Ovary (tissue), 9 donors: Measurements from ENCODE around the gene SETBP1. TPM values are rescaled to one million over a fixed set of nuclear protein-coding genes. Genes with fewer than 3 reads are reported as not detected.

ENCODE experiments used
- DNase-seq, 5 donors: peaks; one replicate each; pipeline ENCODE4 v3.0.0-alpha.2; 2019 to 2020
- H3K27ac ChIP-seq, 2 donors: fragments of 200-600 bp; one replicate each; pipeline versions ENCODE4 v1.5.1 to v1.8.0; 2019 to 2022
- H3K27me3 ChIP-seq: fragments of 200-600 bp; one replicate; pipeline ENCODE4 v1.8.0; 2022
- H3K36me3 ChIP-seq: fragments of 200-600 bp; sonication (generic); one replicate; pipeline ENCODE4 v1.5.1; 2019
- H3K4me1 ChIP-seq: one replicate; pipeline ENCODE4 v1.8.1; 2013; ENCODE audit warnings: mild to moderate bottlenecking, moderate library complexity; ENCODE audit not compliant: insufficient read depth
- H3K4me3 ChIP-seq: fragments of 200-600 bp; sonication (generic); one replicate; pipeline ENCODE4 v1.5.1; 2017
- H3K9me3 ChIP-seq, 2 donors: fragments of 200-600 bp in 1 of 2; sonication (generic) in 1 of 2; one replicate each; pipeline versions ENCODE4 v1.5.1 to v1.8.1; 2013 to 2019; ENCODE audit warnings: mild to moderate bottlenecking in 1 of 2, moderate library complexity in 1 of 2
- CTCF ChIP-seq, 3 donors: fragments of 450-650 bp in 2 of 3; fragments of 200-600 bp in 1 of 3; IDR thresholded peaks; one replicate each; pipeline versions ENCODE4 v1.5.1 to v1.8.0; 2016 to 2022; ENCODE audit warnings: antibody characterized with exemption in 3 of 3, mild to moderate bottlenecking in 1 of 3
- EP300 ChIP-seq: sonication (generic); formaldehyde crosslinking; IDR thresholded peaks from one replicate; pipeline ENCODE4 v1.6.1; 2017; ENCODE audit warnings: antibody characterized with exemption
- POLR2A ChIP-seq: fragments of 450-650 bp; IDR thresholded peaks from one replicate; pipeline ENCODE4 v1.6.1; 2017; ENCODE audit warnings: antibody characterized with exemption, mild to moderate bottlenecking, moderate library complexity
- WGBS, 3 donors: extraction: QIAGEN DNeasy Blood & Tissue Kit in 1 of 3; methylation state at CpG; one replicate each; pipeline versions ENCODE4 v1.1.5 to v1.1.7; 2013 to 2017; 5-methylcytosine and 5-hydroxymethylcytosine counted together
- intact Hi-C, 4 donors: fragments of 100-400 bp; cut with DNase I; formaldehyde crosslinking; loops; one replicate each; pipeline versions ENCODE4 v1.11.0 to v1.15.1; 2022 to 2023
- polyA plus RNA-seq, 2 donors: library from polyadenylated mRNA; stranded (reverse); fragments of 200-250 nt in 1 of 2; fragments of 350-450 nt in 1 of 2; fragmentation: Illumina TruSeq in 1 of 2; extraction: RNeasy Lipid Tissue Mini Kit (QIAGEN cat#74804) in 1 of 2; gene quantifications; one replicate each; pipeline ENCODE4 v1.2.3, GENCODE V29; 2013 to 2014
- total RNA-seq, 7 donors: library from RNA; depleted of rRNA in 2 of 7; stranded (reverse); fragments of >200 nt in 2 of 7; fragmentation: NEBNext Ultra II Directional in 3 of 7; extraction: Animal tissue kit (Norgen Biotek cat#: 25700) in 3 of 7; gene quantifications; one replicate each; pipeline versions ENCODE4 v1.1.0 to v1.2.4, GENCODE V29; 2016 to 2023
- donor health status: DM: no; HTN: no; CAD: no; lungs with moderate emphysema.
- donor health status: DM: no; HTN: no; CAD: no.
- donor health status: Bipolar disorder and iron deficiency.
- donor health status: DM: yes; HTN: yes; CAD: no.
- donor health status: DM: no; HTN: no; CAD: no.
- donor health status: DM: yes; HTN: yes; CAD: no.

Gene SETBP1
- total and polyA plus RNA-seq, 9 donors: 7.8 to 53.7 (median 28.4) TPM

DNA sequence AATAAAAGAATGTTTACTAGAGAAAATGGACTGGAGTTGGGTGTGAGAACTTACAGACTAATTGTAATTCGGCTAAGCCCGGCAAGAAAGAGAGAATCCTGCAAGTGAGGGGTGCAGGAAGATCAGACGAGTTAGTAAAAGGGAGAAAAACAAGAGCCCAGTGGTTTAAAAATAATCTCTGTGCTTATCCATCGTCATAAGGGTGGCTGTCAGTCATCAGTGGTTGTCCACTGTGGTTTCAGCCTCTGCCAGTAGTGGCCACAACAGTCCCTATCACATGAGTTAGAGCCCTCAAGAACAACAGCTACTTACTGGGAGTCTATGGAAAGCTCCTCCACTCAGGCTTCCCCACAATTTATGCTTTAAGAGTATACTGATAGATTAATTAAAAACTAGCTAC is 239.8 kb downstream of the SETBP1 start:
- intact Hi-C loops: no loop called here
- no peak for TF ChIP-seq CTCF (IDR thresholded peaks at IDR 0.05)
- no peak for TF ChIP-seq EP300
- no peak for DNase-seq

DNA sequence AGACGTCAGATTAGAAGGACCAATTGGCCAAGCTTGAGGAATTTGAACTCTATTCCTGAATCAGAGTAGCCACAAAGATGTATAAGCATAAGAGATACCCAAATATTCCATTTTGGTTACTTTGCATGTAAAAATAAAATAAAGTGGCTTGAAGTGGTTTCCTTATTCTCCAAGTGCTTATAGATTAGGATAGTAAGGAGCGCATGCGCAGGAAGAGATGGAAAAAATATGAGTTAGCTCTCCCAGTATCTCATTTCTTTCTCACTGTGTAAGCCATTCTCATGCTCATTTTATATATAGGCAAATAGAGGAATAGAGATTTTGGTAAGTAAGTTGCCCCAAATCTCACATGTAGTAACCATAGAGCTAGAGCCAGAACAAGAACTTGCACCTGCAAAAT is 241.3 kb downstream of the SETBP1 start:
- Histone ChIP-seq H3K4me3 (no peak overlapping the region), H3K36me3 (no peaks in the 10 kb centered on the region), H3K27me3 (no peaks in the 10 kb centered on the region), H3K9me3 (no peaks in the 10 kb centered on the region), H3K27ac (no peak overlapping the region), H3K4me1 (peaks cover 15% of the 10 kb centered on the region)
- DNase-seq: no peak
- 96 to 97% (median 96%) methylated on average over 3 of the region's 3 CpGs for WGBS, 3 donors
- no peak for TF ChIP-seq EP300
- no peak for TF ChIP-seq CTCF (IDR thresholded peaks at IDR 0.05)
- no peak for TF ChIP-seq POLR2A
- intact Hi-C loops: no loop called here

More for the DNA sequence above, 239.8 kb downstream of the SETBP1 start:
- WGBS, 3 donors: 91 to 95% (median 92%) methylated on average over 4 of the region's 4 CpGs
- no peaks in the 10 kb centered on the region for H3K36me3 ChIP-seq
- H3K4me3 ChIP-seq: no peak overlapping the region
- H3K27ac ChIP-seq: no peak overlapping the region
- peaks cover 21% of the 10 kb centered on the region for H3K4me1 ChIP-seq
- H3K27me3 ChIP-seq: no peaks in the 10 kb centered on the region
- H3K9me3 ChIP-seq: no peaks in the 10 kb centered on the region

DNA sequence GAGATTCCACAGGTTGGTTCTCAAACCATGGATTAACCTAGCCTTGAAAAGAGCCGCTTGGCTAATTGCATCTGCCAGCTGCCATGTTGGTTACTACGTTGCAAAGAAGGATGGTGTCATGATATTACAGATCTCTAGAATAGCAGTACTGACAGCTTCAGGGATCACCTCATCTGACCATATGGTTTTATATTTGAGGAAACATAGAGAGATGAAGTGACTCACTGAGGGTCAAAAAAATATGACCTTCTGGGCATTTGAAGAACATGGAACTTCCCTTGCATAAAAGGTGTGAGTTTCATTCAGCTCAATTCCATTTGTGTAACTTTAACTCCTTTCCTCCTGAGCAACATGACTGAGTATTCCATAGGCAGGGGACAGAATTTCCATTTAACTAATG is 242.3 kb downstream of the SETBP1 start:
- H3K4me1 ChIP-seq: peaks cover 7% of the 10 kb centered on the region
- WGBS, 3 donors: 90 to 94% (median 94%) methylated on average over 2 of the region's 2 CpGs
- H3K9me3 ChIP-seq: no peaks in the 10 kb centered on the region
- no peak for DNase-seq
- no peaks in the 10 kb centered on the region for H3K36me3 ChIP-seq
- H3K27me3 ChIP-seq: no peaks in the 10 kb centered on the region
- intact Hi-C loops: no loop called here
- TF ChIP-seq EP300: no peak
- TF ChIP-seq CTCF (IDR thresholded peaks at IDR 0.05): no peak
- TF ChIP-seq POLR2A: no peak
- H3K4me3 ChIP-seq: no peak overlapping the region
- no peak overlapping the region for H3K27ac ChIP-seq

DNA sequence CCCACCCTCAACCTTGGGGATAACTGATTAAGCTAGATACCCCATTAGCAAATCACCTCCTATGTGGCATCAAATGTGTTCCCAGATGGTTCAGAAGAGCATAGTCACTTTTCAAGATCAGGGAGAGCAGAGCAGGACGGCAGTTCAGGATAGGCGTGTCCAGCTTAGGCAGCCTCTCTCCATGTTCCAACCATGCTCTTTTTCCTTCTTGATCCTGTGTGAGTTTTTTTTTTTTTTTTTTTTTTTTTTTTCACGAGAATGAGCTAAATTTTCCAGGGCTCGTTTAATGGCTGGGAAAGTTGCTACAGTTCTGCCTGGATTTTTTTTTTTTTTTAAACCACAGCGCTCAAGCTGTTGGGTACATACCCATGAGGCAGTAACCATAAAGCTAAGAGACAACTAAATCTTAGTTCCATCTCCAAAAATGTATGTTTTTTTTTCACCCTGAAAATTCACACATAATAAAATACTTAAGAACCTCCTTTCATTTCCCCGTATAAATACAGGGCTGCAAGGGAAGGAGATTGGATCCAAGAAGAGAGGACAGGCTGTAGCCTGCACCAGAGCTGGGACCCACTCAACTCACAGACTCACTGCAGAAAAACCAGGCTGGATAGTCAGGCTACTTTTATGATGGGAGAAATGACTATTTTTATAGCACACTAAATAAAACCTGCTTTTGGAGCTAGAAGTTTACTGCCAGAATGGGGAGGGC is 244.3 kb downstream of the SETBP1 start:
- intact Hi-C loops: no loop called here
- no peak for DNase-seq
- Histone ChIP-seq H3K27ac (no peak overlapping the region), H3K9me3 (no peaks in the 10 kb centered on the region), H3K36me3 (no peaks in the 10 kb centered on the region), H3K27me3 (no peaks in the 10 kb centered on the region), H3K4me1 (peaks cover 4% of the 10 kb centered on the region), H3K4me3 (no peak overlapping the region)
- WGBS, 3 donors: 16 to 52% (median 26%) methylated on average over 6 of the region's 6 CpGs
- no peak for TF ChIP-seq CTCF (IDR thresholded peaks at IDR 0.05)
- TF ChIP-seq EP300: no peak
- no peak for TF ChIP-seq POLR2A
